Activated CD8-positive, alpha-beta T cell treated with anti-CD3 and anti-CD28 coated beads for 36 hours (primary cell): ENCODE measurements around the gene TPRG1. TPM values are rescaled to one million over a fixed set of nuclear protein-coding genes. Genes with fewer than 3 reads are reported as not detected.

ENCODE experiments used
- ATAC-seq: fragments of 200-7000 bp; cut with Tn5 transposase; one replicate; pipeline ENCODE4 v1.10.0; 2021; ENCODE audit warnings: mild to moderate bottlenecking, moderate library complexity
- CTCF ChIA-PET: fragments of 350-600 bp; sonication (Branson Sonifier 250); formaldehyde crosslinking; loops from one replicate; lab custom pipeline; 2021; ENCODE audit warnings: antibody characterized with exemption; lab: Charles Lee
- POLR2A ChIA-PET: fragments of 350-600 bp; sonication (Branson Sonifier 250); formaldehyde crosslinking; loops from one replicate; lab custom pipeline; 2021; ENCODE audit warnings: antibody characterized with exemption; lab: Charles Lee
- DNase-seq: peaks from one replicate; pipeline ENCODE4 v3.0.0-alpha.2; 2020
- H3K27ac Mint-ChIP-seq: one replicate; pipeline ENCODE4 v1.8.0; 2021; ENCODE audit warnings: mild to moderate bottlenecking, mixed read lengths
- H3K27me3 Mint-ChIP-seq: one replicate; pipeline ENCODE4 v1.8.0; 2021; ENCODE audit warnings: mixed read lengths
- H3K36me3 Mint-ChIP-seq: one replicate; pipeline ENCODE4 v1.8.0; 2021; ENCODE audit warnings: low read depth, mixed read lengths
- H3K4me1 Mint-ChIP-seq: one replicate; pipeline ENCODE4 v1.8.0; 2021; ENCODE audit warnings: low read depth, mixed read lengths
- H3K4me3 Mint-ChIP-seq: one replicate; pipeline ENCODE4 v1.8.0; 2021; ENCODE audit warnings: mild to moderate bottlenecking, moderate library complexity, mixed read lengths
- H3K9me3 Mint-ChIP-seq: one replicate; pipeline ENCODE4 v1.8.0; 2021; ENCODE audit warnings: mixed read lengths
- CTCF ChIP-seq: fragments of 200-600 bp; IDR thresholded peaks from one replicate; pipeline ENCODE4 v1.8.0; 2022; ENCODE audit warnings: antibody characterized with exemption, mild to moderate bottlenecking
- intact Hi-C: fragments of 100-400 bp; cut with micrococcal nuclease; formaldehyde crosslinking; loops from one replicate; pipeline ENCODE4 v1.10.0; 2022
- total RNA-seq, 2 experiments: library from RNA; stranded (reverse); gene quantifications; one replicate each; pipeline ENCODE4 v1.2.3, GENCODE V29; 2021

TPRG1 gene
- total RNA-seq, 2 experiments from 2014 or later = 2.5 to 3.0 TPM

GRCh38 chr3:189210251-189210770 lies 38.5 kb downstream of the TPRG1 start:
- no peak for DNase-seq
- CTCF ChIA-PET = no interaction called here
- Mint-ChIP-seq H3K27ac (no peak overlapping the region), H3K27me3 (no peaks in the 10 kb centered on the region), H3K4me1 (no peaks in the 10 kb centered on the region), H3K9me3 (no peaks in the 10 kb centered on the region), H3K36me3 (no peaks in the 10 kb centered on the region), H3K4me3 (no peak overlapping the region)
- TF ChIP-seq CTCF = no peak
- no peak for ATAC-seq
- POLR2A ChIA-PET = interaction anchor here (0.5 to 1.0 kb wide), 2 partner anchors 43 to 350 kb away, joined by 3 to 4 read pairs; no protein-coding TSS in a partner anchor
- intact Hi-C loops = no loop called here

GRCh38 chr3:189212681-189213080 lies 40.9 kb downstream of the TPRG1 start:
- POLR2A ChIA-PET = no interaction called here
- CTCF ChIA-PET = interaction anchor here (1.2 kb wide), 1 partner anchor 20 kb away, joined by 4 read pairs; no protein-coding TSS in a partner anchor

GRCh38 chr3:189214651-189215050 lies 42.9 kb downstream of the TPRG1 start:
- ChIA-PET POLR2A (no interaction called here), CTCF (interaction anchor here (0.8 kb wide), 1 partner anchor 14 kb away, joined by 3 read pairs; no protein-coding TSS in a partner anchor)
- no peaks in the 10 kb centered on the region for H3K4me1 Mint-ChIP-seq
- ATAC-seq (no peak), DNase-seq (no peak)
- TF ChIP-seq CTCF = no peak
- intact Hi-C loops = no loop called here
- no peak overlapping the region for H3K27ac Mint-ChIP-seq
- H3K36me3 Mint-ChIP-seq = no peaks in the 10 kb centered on the region
- no peaks in the 10 kb centered on the region for H3K9me3 Mint-ChIP-seq
- no peaks in the 10 kb centered on the region for H3K27me3 Mint-ChIP-seq
- no peak overlapping the region for H3K4me3 Mint-ChIP-seq

More at GRCh38 chr3:189212681-189213080, 40.9 kb downstream of the TPRG1 start:
- Mint-ChIP-seq H3K9me3 (no peaks in the 10 kb centered on the region), H3K4me1 (no peaks in the 10 kb centered on the region), H3K27ac (no peak overlapping the region), H3K27me3 (no peaks in the 10 kb centered on the region), H3K36me3 (no peaks in the 10 kb centered on the region), H3K4me3 (no peak overlapping the region)
- intact Hi-C loops = no loop called here
- no peak for TF ChIP-seq CTCF
- ATAC-seq (no peak), DNase-seq (no peak)

GRCh38 chr3:189222927-189223636 lies 51.3 kb downstream of the TPRG1 start:
- Mint-ChIP-seq H3K36me3 (no peaks in the 10 kb centered on the region), H3K9me3 (no peaks in the 10 kb centered on the region), H3K27ac (no peak overlapping the region), H3K4me1 (no peaks in the 10 kb centered on the region), H3K4me3 (no peak overlapping the region), H3K27me3 (no peaks in the 10 kb centered on the region)
- ChIA-PET CTCF (no interaction called here), POLR2A (no interaction called here)
- DNase-seq = no peak
- TF ChIP-seq CTCF = no peak
- no peak for ATAC-seq
- intact Hi-C loops = no loop called here

- ATAC-seq (no peak), DNase-seq (no peak)
- Mint-ChIP-seq H3K36me3 (no peaks in the 10 kb centered on the region), H3K4me3 (no peak overlapping the region), H3K4me1 (peaks cover 3% of the 10 kb centered on the region), H3K9me3 (no peaks in the 10 kb centered on the region), H3K27me3 (no peaks in the 10 kb centered on the region), H3K27ac (no peak overlapping the region)
- intact Hi-C loops = no loop called here
- CTCF ChIA-PET = no interaction called here
- POLR2A ChIA-PET = no interaction called here
- TF ChIP-seq CTCF = no peak
These were observed 53.7 kb downstream of the TPRG1 start for GRCh38 chr3:189225431-189225830.
